NCI-H1930 (cell line): ENCODE results near the gene ECI1.
"Not testable (repeated sequence)": the region's sequence is repeated elsewhere in the genome, so short reads cannot be mapped to it uniquely, and the experiment has no call there.

ENCODE experiments used
- DNase-seq, 2 experiments: peaks; one replicate each; lab custom pipeline; 2025; lab: John Stamatoyannopoulos, UW

Gene ECI1

DNA sequence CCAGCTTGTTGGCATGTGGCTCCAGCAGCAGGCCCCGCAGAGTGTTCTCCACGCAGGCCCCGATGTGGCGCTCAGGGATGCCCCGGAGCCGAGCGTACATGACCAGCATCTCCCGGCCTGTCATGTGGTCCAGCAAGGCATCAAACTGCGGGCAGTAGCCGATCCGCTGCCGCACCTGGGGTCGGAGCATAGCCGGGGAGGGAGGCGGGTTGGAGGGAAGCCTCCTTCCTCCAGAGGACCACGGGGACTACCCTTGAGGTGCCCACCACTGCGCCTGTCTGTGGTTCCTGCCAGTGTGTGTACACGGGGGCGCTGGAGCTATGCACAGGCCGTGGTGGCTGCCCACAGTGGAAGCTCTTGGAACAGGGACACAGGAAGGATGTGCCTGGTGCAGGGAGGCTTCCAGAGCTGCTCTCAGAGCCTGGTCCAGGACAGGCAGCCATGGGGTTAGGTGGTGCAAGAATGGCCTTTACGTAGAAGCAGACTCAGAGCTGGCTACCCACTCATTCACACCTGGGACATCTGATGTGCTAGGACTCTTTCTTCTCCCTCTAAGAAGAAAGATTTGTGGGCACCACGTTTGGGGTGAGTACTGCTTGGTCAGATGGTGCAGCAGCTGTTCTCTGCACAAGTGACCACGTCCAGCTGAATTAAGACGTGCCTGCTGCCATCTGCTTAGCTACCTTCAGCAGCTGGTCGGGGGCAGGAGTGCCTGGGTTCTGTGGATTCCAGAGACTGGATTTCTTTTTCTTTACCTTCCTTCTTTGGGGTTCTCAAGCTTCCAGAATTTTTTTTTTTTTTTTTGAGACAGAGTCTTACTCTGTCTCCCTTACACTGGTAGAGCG is 27.8 kb upstream of the ECI1 start:
- no peak for DNase-seq

GRCh38 chr16:2278272-2278608 is 26.9 kb upstream of the ECI1 start:
- no peak for DNase-seq

DNA sequence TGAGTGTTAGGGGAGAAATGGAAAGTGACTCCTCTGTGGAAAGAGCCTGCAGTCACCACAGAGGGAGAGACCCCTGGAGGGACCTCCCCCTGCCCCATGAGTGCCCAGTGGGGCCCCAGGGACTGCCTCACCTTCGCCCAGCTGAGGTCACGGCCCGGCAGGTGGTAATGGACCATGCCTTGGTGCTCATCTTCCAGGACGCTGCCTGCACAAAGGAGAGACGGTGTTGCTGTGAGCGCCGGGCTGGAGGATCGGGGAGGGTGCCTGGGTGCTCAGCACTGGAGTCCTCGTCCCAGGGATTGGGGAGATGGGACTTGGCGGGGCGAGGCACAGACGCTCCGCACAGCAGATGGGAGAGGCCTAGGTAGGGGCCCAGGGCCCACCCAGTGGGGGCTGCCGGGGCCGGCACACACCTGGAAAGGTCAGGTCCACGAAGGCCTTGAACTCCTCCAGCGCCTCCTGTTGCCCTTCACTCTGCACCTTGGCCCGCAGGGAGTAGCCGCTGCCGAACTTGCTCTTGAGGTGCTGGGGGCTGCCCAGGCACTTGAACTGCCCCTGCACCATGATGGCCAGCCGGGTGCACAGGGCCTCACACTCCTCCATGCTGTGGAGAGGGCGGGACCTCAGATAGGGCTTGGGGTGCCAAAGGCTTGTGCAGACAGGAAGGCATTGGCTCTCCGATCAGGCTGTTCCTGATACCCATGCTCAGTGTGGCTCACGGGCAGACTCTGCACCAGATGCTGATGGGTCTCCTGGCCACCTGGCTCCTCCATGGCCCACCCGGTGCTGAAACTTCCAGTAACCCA is 26.3 kb upstream of the ECI1 start:
- no peak for DNase-seq

DNA sequence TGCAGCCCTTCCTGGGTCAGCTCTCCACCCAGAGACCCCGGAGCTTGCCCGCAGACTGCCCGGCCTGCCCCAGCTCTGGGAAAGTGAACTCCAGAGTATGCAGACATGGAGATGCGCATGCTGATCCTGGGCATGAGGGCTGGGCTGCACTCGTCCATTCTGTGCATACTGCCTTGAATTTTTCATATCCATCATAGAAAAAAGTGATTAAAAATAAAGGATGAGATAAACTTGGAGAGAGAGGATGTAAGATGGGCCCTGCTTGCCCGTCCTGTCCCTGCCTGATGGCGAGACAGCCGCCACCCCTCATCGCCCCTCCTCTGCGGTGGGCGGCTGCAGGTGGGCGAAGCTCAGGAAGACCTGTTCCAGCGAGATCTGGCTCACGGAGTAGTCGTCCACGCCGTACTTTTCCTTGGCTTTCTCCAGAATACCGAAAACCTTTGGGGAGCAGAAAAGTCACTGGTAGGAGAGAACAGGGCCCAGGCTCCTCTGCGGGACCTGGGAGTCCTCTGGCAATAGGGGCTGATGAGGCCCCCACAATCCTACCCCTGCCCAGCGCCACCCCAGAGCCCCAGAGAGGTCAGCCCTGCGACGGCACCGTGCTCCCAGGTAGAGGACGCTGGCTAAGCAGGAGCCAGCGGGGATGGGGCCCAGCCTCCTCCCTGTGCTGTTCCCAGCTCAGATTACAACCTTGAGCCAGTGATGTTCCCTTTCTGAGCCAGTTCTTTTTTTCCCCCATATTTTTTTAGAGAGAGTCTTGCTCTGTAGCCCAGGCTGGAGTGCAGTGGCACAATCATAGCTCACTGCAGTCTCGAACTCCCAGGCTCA is 25.2 kb upstream of the ECI1 start:
- DNase-seq, result no peak

- no peak for DNase-seq
Observed at GRCh38 chr16:2275476-2276367, 24.3 kb upstream of the ECI1 start.

DNA sequence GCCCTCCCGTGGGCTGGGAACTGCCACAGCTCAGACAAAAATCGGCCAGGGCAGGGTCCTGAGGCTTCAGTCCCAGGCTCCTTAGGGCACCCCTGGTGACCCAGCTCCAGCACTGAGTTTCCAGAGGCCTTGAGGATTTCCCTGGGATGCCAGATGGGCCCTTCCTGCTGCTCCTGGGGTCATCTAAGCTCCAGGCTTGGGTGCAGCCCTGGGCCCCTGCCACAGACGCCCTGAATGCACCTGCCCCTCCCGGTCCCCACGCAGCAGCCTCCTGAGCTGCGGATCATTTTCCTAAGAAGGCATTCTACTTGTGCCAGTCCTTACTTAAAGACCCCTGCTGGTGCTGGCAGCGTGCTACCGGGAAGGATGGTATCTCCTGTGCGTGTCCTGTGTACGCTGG is 22.5 kb upstream of the ECI1 start:
- no peak for DNase-seq

- DNase-seq, result no peak
Observed at GRCh38 chr16:2273484-2273883, 22.1 kb upstream of the ECI1 start.

DNA sequence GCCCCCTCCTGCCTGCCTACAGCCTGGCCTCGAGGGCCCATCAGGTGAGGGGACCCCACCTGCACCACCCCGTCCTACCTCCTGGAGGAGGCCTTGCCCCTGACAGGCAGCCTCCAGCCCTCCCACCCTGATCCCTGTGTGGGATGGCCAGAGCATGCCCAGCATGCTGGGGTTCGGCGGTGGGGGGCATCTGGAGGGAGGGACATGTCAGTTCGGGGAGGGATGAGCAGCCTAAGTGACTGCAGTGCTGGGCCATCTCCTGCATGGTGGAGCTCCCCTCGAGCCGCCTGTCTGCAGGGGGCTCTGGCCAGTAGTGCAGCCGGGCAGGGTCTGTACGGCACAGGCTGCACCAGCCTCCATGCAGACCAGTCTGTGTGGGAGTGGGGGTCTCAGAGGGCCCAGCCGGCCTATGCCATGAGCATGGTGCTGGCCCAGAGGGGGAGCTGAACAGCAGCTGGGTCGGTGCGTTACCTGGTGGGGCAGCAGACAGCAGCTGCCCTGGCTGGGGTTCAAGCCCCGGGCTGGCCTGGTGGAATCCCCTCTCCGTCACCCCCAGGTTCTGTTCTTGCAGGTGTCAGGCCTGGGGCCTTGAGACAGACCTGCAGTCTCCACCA is 20.6 kb upstream of the ECI1 start:
- DNase-seq, result no peak

DNA sequence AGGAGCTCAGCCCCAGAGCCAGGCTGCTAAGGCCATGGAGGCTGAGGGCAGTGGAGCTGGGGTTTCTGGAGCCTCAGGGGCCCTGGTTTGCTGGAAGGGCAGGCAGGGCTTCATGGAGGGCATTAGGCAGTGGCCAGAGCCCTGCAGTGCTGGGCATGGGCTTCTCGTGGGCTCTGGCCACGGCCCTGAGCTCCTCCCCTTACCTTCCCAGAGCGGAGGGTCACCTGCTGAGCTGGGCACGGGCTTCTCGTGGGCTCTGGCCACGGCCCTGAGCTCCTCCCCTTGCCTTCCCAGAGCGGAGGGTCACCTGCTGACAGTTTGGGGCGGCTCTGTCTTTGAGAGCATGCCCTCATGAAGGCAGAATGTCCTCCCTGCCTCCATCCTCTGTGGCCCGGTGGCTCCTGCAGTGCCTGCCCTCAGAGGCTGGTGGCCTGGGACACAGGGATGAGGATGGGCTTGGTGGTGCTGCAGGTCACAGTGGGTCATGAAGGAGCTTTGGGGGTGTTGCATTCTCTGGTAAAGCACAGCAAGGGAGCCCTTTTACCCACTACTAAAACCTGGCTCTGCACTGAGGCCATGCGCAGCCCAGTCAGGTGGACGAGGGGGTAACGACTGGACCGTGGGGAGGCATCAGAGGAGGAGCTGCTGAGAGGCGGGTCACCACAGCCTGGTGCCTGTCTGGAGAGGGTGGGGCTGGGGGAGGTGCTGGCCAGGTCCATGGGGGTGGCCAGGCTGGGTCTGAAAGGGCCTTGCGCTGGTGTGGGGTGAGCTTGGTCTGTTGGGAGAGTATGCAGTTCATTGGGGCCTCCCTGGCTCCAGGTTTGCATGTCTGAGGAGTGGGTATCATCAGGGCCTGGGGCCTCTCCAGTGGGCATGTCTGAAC is 19.4 kb upstream of the ECI1 start:
- no peak for DNase-seq

GRCh38 chr16:2270070-2270462 is 18.7 kb upstream of the ECI1 start:
- no peak for DNase-seq

- peak; percentile 91 to 98 for DNase-seq
Observed at GRCh38 chr16:2267913-2268666, 16.7 kb upstream of the ECI1 start, which contains the start of gene RNPS1. TSS of gene RNPS1 (minus strand) at chr16:2268126. CDS start at chr16:2264643, 3,483 bp downstream.

DNA sequence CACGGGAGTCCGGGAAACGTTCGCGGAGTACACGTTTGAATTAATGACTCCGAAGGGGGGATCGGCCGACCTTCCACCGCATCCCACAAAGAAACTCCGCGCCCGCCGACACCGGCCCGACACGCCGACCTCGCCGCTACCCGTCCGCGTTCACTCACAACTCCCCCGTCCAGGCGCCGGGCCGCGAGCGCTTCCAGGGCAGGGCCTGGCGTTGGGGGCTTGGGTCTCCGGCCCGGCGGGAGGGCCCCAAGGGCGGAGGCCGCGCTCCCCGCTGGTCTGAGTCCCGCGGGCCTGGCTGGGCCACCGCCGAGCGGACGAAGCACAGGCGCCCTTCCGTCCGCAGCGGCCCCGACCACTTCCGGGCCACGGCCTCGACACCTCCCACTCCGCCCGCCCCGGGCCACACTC is 16.1 kb upstream of the ECI1 start:
- DNase-seq, result peak in 1 of 2 experiments; percentile 73

DNA sequence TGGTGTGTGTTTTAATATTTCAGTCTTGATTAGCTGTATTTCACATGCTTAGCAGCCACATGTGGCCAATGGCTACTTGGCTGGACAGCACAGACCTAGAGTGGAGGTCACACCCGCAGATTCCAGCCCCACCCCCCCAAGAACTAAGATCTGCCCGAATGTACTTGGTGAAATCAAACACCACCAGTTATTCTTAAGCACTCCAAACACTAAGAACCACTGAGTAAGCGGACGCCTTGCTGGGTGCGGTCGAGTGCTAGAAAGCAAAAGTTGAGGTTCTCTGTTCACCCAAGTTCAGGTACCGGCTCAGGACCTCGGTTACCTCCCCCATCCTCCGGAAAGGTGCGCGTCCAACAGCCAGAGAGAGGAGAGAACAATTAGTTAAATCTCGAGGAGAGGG is 15.5 kb upstream of the ECI1 start:
- DNase-seq, result not testable (repeated sequence)

- DNase-seq, result not testable (repeated sequence)
Observed at GRCh38 chr16:2263026-2263425, 11.6 kb upstream of the ECI1 start.

DNA sequence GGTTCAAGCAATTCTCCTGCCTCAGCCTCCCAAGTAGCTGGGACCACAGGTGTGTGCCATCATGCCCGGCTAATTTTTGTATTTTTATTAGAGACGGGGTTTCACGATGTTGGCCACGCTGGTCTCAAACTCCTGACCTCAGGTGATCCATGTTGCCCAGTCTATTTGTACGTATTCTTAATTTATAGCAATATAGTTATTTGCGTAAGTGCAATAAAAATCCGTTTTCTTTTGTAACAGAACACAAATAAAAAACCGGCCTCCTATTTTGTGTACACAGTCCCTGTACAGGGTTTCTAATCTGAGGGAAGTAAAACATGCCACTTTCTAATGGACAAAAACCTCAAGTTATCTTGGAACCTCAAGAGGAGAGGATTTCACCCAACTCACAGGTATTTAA is 8.9 kb upstream of the ECI1 start:
- no peak for DNase-seq

DNA sequence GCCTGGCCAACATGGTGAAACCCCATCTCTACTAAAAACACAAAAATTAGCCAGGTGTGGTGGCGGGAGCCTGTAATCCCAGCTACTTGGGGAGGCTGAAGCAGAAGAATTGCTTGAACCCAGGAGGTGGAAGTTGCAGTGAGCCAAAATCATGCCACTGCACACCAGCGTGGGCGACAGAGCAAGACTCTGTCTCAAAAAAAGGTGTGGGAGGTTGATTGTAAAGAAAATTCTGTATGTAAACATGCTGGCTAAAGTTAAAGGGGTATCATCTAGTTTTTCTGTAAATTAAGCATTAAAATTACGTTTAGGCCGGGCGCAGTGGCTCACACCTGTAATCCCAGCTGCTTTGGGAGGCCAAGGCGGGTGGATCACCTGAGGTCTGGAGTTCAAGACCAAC is 7.1 kb upstream of the ECI1 start:
- not testable (repeated sequence) for DNase-seq

- no peak for DNase-seq
Observed at GRCh38 chr16:2257726-2258125, 6.3 kb upstream of the ECI1 start.

DNA sequence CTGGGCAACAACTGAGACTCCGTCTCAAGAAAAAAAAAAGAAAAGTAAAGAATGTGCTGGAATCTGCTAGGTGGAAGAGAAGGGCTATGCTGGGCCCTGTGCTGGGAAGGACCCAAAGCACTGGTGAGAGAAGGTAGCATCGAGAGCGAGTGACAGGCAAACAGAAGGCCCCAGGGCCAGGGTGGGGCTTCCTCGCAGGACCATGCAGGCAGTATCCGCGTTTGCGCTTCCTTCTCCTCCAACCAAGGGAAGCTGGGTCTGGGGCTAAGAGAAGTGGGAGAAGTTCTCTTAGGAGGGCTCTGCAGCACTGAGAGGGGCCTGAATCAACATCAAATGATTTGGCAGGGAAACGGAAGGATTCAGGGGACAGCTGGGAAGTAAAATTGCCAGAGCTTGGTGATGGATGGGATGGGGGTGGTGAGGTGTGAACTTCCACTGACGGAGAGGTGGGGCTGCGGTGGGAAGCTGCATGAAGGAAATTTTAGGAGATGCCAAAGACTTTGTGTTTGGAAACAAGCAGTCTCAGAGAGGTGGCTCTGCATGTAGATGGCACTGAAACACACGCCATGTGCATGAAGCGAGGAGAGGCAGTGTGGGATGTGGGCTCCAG is 5.2 kb upstream of the ECI1 start:
- no peak for DNase-seq

- DNase-seq, result no peak
Observed at GRCh38 chr16:2253293-2253692, 1.9 kb upstream of the ECI1 start.
